ENCODE measurements around the gene SNAPIN. TPM values are rescaled to one million over a fixed set of nuclear protein-coding genes. Genes with fewer than 3 reads are reported as not detected.

SNAPIN gene
- total and polyA plus RNA-seq, 9 donors = 48.4 to 53.0 (median 50.1) TPM

- Histone ChIP-seq H3K27ac (ENCODE audit: low read length) (peak within 1 kb of the TSS; percentile 84), H3K36me3 (ENCODE audit: control insufficient read depth, insufficient read depth, low read length) (peaks cover 2% of the 10 kb centered on the region), H3K4me3 (ENCODE audit: low read length) (peak within 1 kb of the TSS; percentile 60), H3K27me3 (ENCODE audit: control insufficient read depth, insufficient read depth, low read length) (no peaks in the 10 kb centered on the region), H3K9me3 (replicated peaks; ENCODE audit: control insufficient read depth, low read depth, low read length) (no peaks in the 10 kb centered on the region), H3K4me1 (ENCODE audit: control insufficient read depth, insufficient read depth, low read length) (peaks cover 67% of the 10 kb centered on the region)
- 3% methylated on average over 4 of the region's 9 CpGs for WGBS (ENCODE audit: insufficient coverage)
- peak; percentile 78 for DNase-seq
Measured at GRCh38 chr1:153612755-153613331, 45.7 kb upstream of the SNAPIN start, which contains the start of gene S100A16. Gene S100A16 (minus strand): TSS chr1:153613137. CDS start chr1:153608151, 4,986 bp downstream.

- no peak overlapping the region for H3K27ac ChIP-seq (ENCODE audit: low read length)
- no peak for DNase-seq
- no peak overlapping the region for H3K4me3 ChIP-seq (ENCODE audit: low read length)
- no peaks in the 10 kb centered on the region for H3K9me3 ChIP-seq (replicated peaks; ENCODE audit: control insufficient read depth, low read depth, low read length)
- peaks cover 63% of the 10 kb centered on the region for H3K4me1 ChIP-seq (ENCODE audit: control insufficient read depth, insufficient read depth, low read length)
- WGBS (ENCODE audit: insufficient coverage) = 76% methylated on average over 3 of the region's 5 CpGs
- H3K36me3 ChIP-seq (ENCODE audit: control insufficient read depth, insufficient read depth, low read length) = no peaks in the 10 kb centered on the region
- H3K27me3 ChIP-seq (ENCODE audit: control insufficient read depth, insufficient read depth, low read length) = no peaks in the 10 kb centered on the region
Measured at GRCh38 chr1:153613406-153613805, 45.1 kb upstream of the SNAPIN start.

- Histone ChIP-seq H3K9me3 (replicated peaks; ENCODE audit: control insufficient read depth, low read depth, low read length) (no peaks in the 10 kb centered on the region), H3K27ac (ENCODE audit: low read length) (no peak overlapping the region), H3K36me3 (ENCODE audit: control insufficient read depth, insufficient read depth, low read length) (peaks cover 9% of the 10 kb centered on the region), H3K4me3 (ENCODE audit: low read length) (no peak overlapping the region), H3K27me3 (ENCODE audit: control insufficient read depth, insufficient read depth, low read length) (no peaks in the 10 kb centered on the region), H3K4me1 (ENCODE audit: control insufficient read depth, insufficient read depth, low read length) (peaks cover 54% of the 10 kb centered on the region)
- WGBS (ENCODE audit: insufficient coverage) = 69% methylated on average over 2 of the region's 2 CpGs
- DNase-seq = no peak
Measured at GRCh38 chr1:153614189-153614900, 44.2 kb upstream of the SNAPIN start.

- no peak overlapping the region for H3K4me3 ChIP-seq (ENCODE audit: low read length)
- DNase-seq = no peak
- H3K27ac ChIP-seq (ENCODE audit: low read length) = no peak overlapping the region
- H3K36me3 ChIP-seq (ENCODE audit: control insufficient read depth, insufficient read depth, low read length) = peaks cover 13% of the 10 kb centered on the region
- no peaks in the 10 kb centered on the region for H3K9me3 ChIP-seq (replicated peaks; ENCODE audit: control insufficient read depth, low read depth, low read length)
- peaks cover 49% of the 10 kb centered on the region for H3K4me1 ChIP-seq (ENCODE audit: control insufficient read depth, insufficient read depth, low read length)
- WGBS (ENCODE audit: insufficient coverage) = 83% methylated on average over 4 of the region's 7 CpGs
- H3K27me3 ChIP-seq (ENCODE audit: control insufficient read depth, insufficient read depth, low read length) = no peaks in the 10 kb centered on the region
Measured at GRCh38 chr1:153614906-153615305, 43.6 kb upstream of the SNAPIN start.

- Histone ChIP-seq H3K4me1 (ENCODE audit: control insufficient read depth, insufficient read depth, low read length) (peaks cover 44% of the 10 kb centered on the region), H3K36me3 (ENCODE audit: control insufficient read depth, insufficient read depth, low read length) (peaks cover 13% of the 10 kb centered on the region), H3K27me3 (ENCODE audit: control insufficient read depth, insufficient read depth, low read length) (no peaks in the 10 kb centered on the region), H3K27ac (ENCODE audit: low read length) (no peak overlapping the region), H3K4me3 (ENCODE audit: low read length) (no peak overlapping the region), H3K9me3 (replicated peaks; ENCODE audit: control insufficient read depth, low read depth, low read length) (no peaks in the 10 kb centered on the region)
- 80% methylated on average over 1 of the region's 2 CpGs for WGBS (ENCODE audit: insufficient coverage)
- no peak for DNase-seq
Measured at GRCh38 chr1:153615406-153615805, 43.1 kb upstream of the SNAPIN start.

GRCh38 chr1:153616144-153616916 lies 42.2 kb upstream of the SNAPIN start, which contains the start of gene S100A14:
Gene S100A14 (minus strand): TSS chr1:153616325. CDS start chr1:153615858, 467 bp downstream.
- Histone ChIP-seq H3K27me3 (ENCODE audit: control insufficient read depth, insufficient read depth, low read length) (no peaks in the 10 kb centered on the region), H3K4me3 (ENCODE audit: low read length) (no peak within 1 kb of the TSS), H3K36me3 (ENCODE audit: control insufficient read depth, insufficient read depth, low read length) (peaks cover 13% of the 10 kb centered on the region), H3K9me3 (replicated peaks; ENCODE audit: control insufficient read depth, low read depth, low read length) (no peaks in the 10 kb centered on the region), H3K4me1 (ENCODE audit: control insufficient read depth, insufficient read depth, low read length) (peaks cover 39% of the 10 kb centered on the region), H3K27ac (ENCODE audit: low read length) (no peak within 1 kb of the TSS)
- WGBS (ENCODE audit: insufficient coverage) = 44% methylated on average over 5 of the region's 10 CpGs
- no peak for DNase-seq

GRCh38 chr1:153616917-153617311 lies 41.6 kb upstream of the SNAPIN start:
- H3K9me3 ChIP-seq (replicated peaks; ENCODE audit: control insufficient read depth, low read depth, low read length) = no peaks in the 10 kb centered on the region
- H3K27ac ChIP-seq (ENCODE audit: low read length) = no peak overlapping the region
- no peak overlapping the region for H3K4me3 ChIP-seq (ENCODE audit: low read length)
- 63% methylated on average over 5 of the region's 5 CpGs for WGBS (ENCODE audit: insufficient coverage)
- DNase-seq = no peak
- no peaks in the 10 kb centered on the region for H3K27me3 ChIP-seq (ENCODE audit: control insufficient read depth, insufficient read depth, low read length)
- peaks cover 37% of the 10 kb centered on the region for H3K4me1 ChIP-seq (ENCODE audit: control insufficient read depth, insufficient read depth, low read length)
- H3K36me3 ChIP-seq (ENCODE audit: control insufficient read depth, insufficient read depth, low read length) = peaks cover 13% of the 10 kb centered on the region

- peak; percentile 53 for DNase-seq
- 31% methylated on average over 3 of the region's 6 CpGs for WGBS (ENCODE audit: insufficient coverage)
- Histone ChIP-seq H3K36me3 (ENCODE audit: control insufficient read depth, insufficient read depth, low read length) (peaks cover 17% of the 10 kb centered on the region), H3K4me3 (ENCODE audit: low read length) (no peak overlapping the region), H3K9me3 (replicated peaks; ENCODE audit: control insufficient read depth, low read depth, low read length) (no peaks in the 10 kb centered on the region), H3K4me1 (ENCODE audit: control insufficient read depth, insufficient read depth, low read length) (peaks cover 29% of the 10 kb centered on the region), H3K27me3 (ENCODE audit: control insufficient read depth, insufficient read depth, low read length) (no peaks in the 10 kb centered on the region), H3K27ac (ENCODE audit: low read length) (no peak overlapping the region)
Measured at GRCh38 chr1:153617663-153618062, 40.8 kb upstream of the SNAPIN start.

- Histone ChIP-seq H3K27me3 (ENCODE audit: control insufficient read depth, insufficient read depth, low read length) (no peaks in the 10 kb centered on the region), H3K4me1 (ENCODE audit: control insufficient read depth, insufficient read depth, low read length) (peaks cover 20% of the 10 kb centered on the region), H3K27ac (ENCODE audit: low read length) (no peak overlapping the region), H3K9me3 (replicated peaks; ENCODE audit: control insufficient read depth, low read depth, low read length) (no peaks in the 10 kb centered on the region), H3K4me3 (ENCODE audit: low read length) (no peak overlapping the region), H3K36me3 (ENCODE audit: control insufficient read depth, insufficient read depth, low read length) (peaks cover 23% of the 10 kb centered on the region)
- WGBS (ENCODE audit: insufficient coverage) = 83% methylated on average over 1 of the region's 6 CpGs
- no peak for DNase-seq
Measured at GRCh38 chr1:153619171-153619570, 39.3 kb upstream of the SNAPIN start.

GRCh38 chr1:153623101-153623500 lies 35.4 kb upstream of the SNAPIN start:
- H3K36me3 ChIP-seq (ENCODE audit: control insufficient read depth, insufficient read depth, low read length) = peaks cover 35% of the 10 kb centered on the region
- H3K27me3 ChIP-seq (ENCODE audit: control insufficient read depth, insufficient read depth, low read length) = no peaks in the 10 kb centered on the region
- no peak overlapping the region for H3K27ac ChIP-seq (ENCODE audit: low read length)
- H3K4me3 ChIP-seq (ENCODE audit: low read length) = no peak overlapping the region
- no peak for DNase-seq
- 69% methylated on average over 7 of the region's 7 CpGs for WGBS (ENCODE audit: insufficient coverage)
- peaks cover 27% of the 10 kb centered on the region for H3K4me1 ChIP-seq (ENCODE audit: control insufficient read depth, insufficient read depth, low read length)
- H3K9me3 ChIP-seq (replicated peaks; ENCODE audit: control insufficient read depth, low read depth, low read length) = no peaks in the 10 kb centered on the region

Measured in muscle of leg (tissue), 11 donors.